GM10266 (cell line): ENCODE results near the gene FBXO9.

ENCODE experiments used
- DNase-seq: peaks from one replicate; pipeline ENCODE4 v3.0.0; 2012; ENCODE audit errors: extremely low spot score
- TF ChIP-seq, protein P1 (sequence below): IDR thresholded peaks from 2 replicates; pipeline ENCODE4 v1.5.1; 2012; ENCODE audit warnings: mild to moderate bottlenecking, low read depth; ENCODE audit not compliant: control insufficient read depth, insufficient read depth; ENCODE audit errors: missing control alignments

FBXO9 gene

DNA sequence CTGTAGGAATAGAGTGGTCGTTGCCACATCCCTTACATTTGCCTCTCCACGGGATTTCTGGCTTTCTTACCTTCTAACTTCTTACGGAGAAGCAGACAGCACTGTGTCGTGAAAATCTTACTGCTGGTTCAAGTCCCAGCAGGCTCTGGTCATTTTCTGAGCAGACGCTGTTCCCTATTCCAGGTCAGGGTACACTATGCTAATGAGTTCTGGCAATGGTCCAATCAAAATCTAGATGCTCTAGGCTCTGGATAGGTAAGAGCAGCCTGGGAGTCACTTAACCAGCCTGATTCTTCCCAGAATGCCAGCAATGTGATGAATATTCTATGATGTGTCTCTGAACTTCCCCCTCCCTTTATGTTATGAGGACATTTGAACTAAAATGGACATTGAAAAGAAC lies 83.5 kb downstream of the FBXO9 start, which contains the start of gene GCM1:
GCM1 (minus strand) TSS at position 158 of the 400 bp plus-strand sequence. CDS start 3,209 bp downstream, outside the sequence.
- TF ChIP-seq, protein P1, sequence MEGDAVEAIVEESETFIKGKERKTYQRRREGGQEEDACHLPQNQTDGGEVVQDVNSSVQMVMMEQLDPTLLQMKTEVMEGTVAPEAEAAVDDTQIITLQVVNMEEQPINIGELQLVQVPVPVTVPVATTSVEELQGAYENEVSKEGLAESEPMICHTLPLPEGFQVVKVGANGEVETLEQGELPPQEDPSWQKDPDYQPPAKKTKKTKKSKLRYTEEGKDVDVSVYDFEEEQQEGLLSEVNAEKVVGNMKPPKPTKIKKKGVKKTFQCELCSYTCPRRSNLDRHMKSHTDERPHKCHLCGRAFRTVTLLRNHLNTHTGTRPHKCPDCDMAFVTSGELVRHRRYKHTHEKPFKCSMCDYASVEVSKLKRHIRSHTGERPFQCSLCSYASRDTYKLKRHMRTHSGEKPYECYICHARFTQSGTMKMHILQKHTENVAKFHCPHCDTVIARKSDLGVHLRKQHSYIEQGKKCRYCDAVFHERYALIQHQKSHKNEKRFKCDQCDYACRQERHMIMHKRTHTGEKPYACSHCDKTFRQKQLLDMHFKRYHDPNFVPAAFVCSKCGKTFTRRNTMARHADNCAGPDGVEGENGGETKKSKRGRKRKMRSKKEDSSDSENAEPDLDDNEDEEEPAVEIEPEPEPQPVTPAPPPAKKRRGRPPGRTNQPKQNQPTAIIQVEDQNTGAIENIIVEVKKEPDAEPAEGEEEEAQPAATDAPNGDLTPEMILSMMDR = no peak
- no peak for DNase-seq
